A549 (cell line): ENCODE measurements around the gene UHRF1. TPM values are rescaled to one million over a fixed set of nuclear protein-coding genes. Genes with fewer than 3 reads are reported as not detected.

ENCODE experiments used
- ATAC-seq, 2 experiments: fragments of 200-7000 bp in 1 of 2; fragments of >200 bp in 1 of 2; cut with Nextera tagmentation in 1 of 2; cut with Tn5 transposase in 1 of 2; 3 replicates each; pipeline versions ENCODE4 v1.8.0 to v1.9.1; 2018 to 2020; ENCODE audit warnings: mild to moderate bottlenecking in 1 of 2, moderate library complexity in 1 of 2
- CTCF ChIA-PET: fragments of 300-600 bp; sonication (Branson Sonifier 250); formaldehyde crosslinking; extraction: SDS; loops from one replicate; lab custom pipeline; 2021; ENCODE audit warnings: antibody characterized with exemption, inconsistent platforms; lab: Yijun Ruan, JAX
- POLR2A ChIA-PET: fragments of 350-600 bp; formaldehyde crosslinking; extraction: SDS; loops from one replicate; lab custom pipeline; 2021; ENCODE audit warnings: antibody characterized with exemption, inconsistent platforms; lab: Yijun Ruan, JAX
- DNase-seq, 2 experiments: peaks; one replicate each; pipeline versions ENCODE4 v3.0.0 to v3.0.0-alpha.2; 2011 to 2016; ENCODE audit warnings: low read depth in 1 of 2, low spot score in 1 of 2
- FAIRE-seq: peaks from 2 replicates; lab custom pipeline; 2011; peaks lifted over from hg19 to GRCh38; lab: Jason Lieb, UNC
- H3K27ac ChIP-seq, 2 experiments: fragments of >200 bp; sonication (Bioruptor Twin); formaldehyde crosslinking; 3 replicates each; pipeline ENCODE4 v1.5.1; 2016 to 2017
- H3K4me1 ChIP-seq: fragments of >200 bp; sonication (Bioruptor Twin); formaldehyde crosslinking; 3 replicates; pipeline ENCODE4 v1.6.1; 2016
- H3K4me2 ChIP-seq: fragments of >200 bp; sonication (Bioruptor Twin); formaldehyde crosslinking; 3 replicates; pipeline ENCODE4 v1.6.1; 2016
- H3K4me3 ChIP-seq: fragments of >200 bp; sonication (Bioruptor Twin); formaldehyde crosslinking; 3 replicates; pipeline ENCODE4 v1.5.1; 2016
- H3K9me3 ChIP-seq: fragments of >200 bp; sonication (Bioruptor Twin); formaldehyde crosslinking; 3 replicates; pipeline ENCODE4 v1.6.1; 2016
- CEBPB ChIP-seq, 2 experiments: fragments of >200 bp in 1 of 2; sonication (Bioruptor Twin) in 1 of 2; formaldehyde crosslinking in 1 of 2; IDR thresholded peaks; 2 replicates each; pipeline ENCODE4 v1.6.1; 2012 to 2016
- E2F6 ChIP-seq: IDR thresholded peaks from 2 replicates; pipeline ENCODE4 v1.6.1; 2012; ENCODE audit warnings: low read depth, borderline replicate concordance
- FOSL2 ChIP-seq, 2 experiments: fragments of 450-650 bp in 1 of 2; fragments of >200 bp in 1 of 2; sonication (Bioruptor Twin) in 1 of 2; formaldehyde crosslinking; IDR thresholded peaks; 2 replicates each; pipeline versions ENCODE4 v1.5.0 to v1.6.1; 2016 to 2020; ENCODE audit warnings: mild to moderate bottlenecking in 1 of 2, moderate library complexity in 1 of 2
- FOXS1 ChIP-seq: fragments of 250-450 bp; sonication (Bioruptor Pico); IDR thresholded peaks from 2 replicates; pipeline ENCODE4 v1.5.0; 2020; ENCODE audit warnings: mild to moderate bottlenecking, moderate library complexity
- HDAC2 ChIP-seq: fragments of 200-600 bp; sonication (generic); IDR thresholded peaks from 2 replicates; pipeline ENCODE4 v1.6.1; 2016
- HES2 ChIP-seq: fragments of >200 bp; sonication (Bioruptor Twin); formaldehyde crosslinking; IDR thresholded peaks from 2 replicates; pipeline ENCODE4 v1.6.1; 2016
- MAFK ChIP-seq: fragments of 450-650 bp; IDR thresholded peaks from 2 replicates; pipeline ENCODE4 v1.6.1; 2014; ENCODE audit not compliant: partially characterized antibody
- MAZ ChIP-seq: fragments of 150-350 bp; IDR thresholded peaks from 2 replicates; pipeline ENCODE4 v1.6.1; 2014; ENCODE audit warnings: antibody characterized with exemption, low read depth, low read length, borderline replicate concordance
- MYC ChIP-seq: IDR thresholded peaks from 2 replicates; pipeline ENCODE4 v1.6.1; 2012; ENCODE audit warnings: mild to moderate bottlenecking, inconsistent platforms, low read length, improper control_type of control experiment, borderline replicate concordance
- POLR2AphosphoS2 ChIP-seq: conservative IDR thresholded peaks from 2 replicates; pipeline ENCODE4 v1.6.1; 2012; ENCODE audit warnings: low read length, improper control_type of control experiment, inconsistent platforms
- TP53 ChIP-seq: fragments of 250-450 bp; sonication (Bioruptor Pico); IDR thresholded peaks from 2 replicates; pipeline ENCODE4 v1.5.0; 2021; ENCODE audit warnings: mild to moderate bottlenecking, moderate library complexity
- WGBS: methylation state at CpG from one replicate; pipeline ENCODE4 v1.1.6; 2017; ENCODE audit errors: missing lambda C conversion rate; 5-methylcytosine and 5-hydroxymethylcytosine counted together
- polyA plus RNA-seq, 4 experiments: library from polyadenylated mRNA; depleted of rRNA in 3 of 4; stranded (reverse); fragments of >200 nt; fragmentation: RNase III in 1 of 4; extraction: RNeasy Plus Mini Kit Qiagen cat#74134 plus additional on column Dnase treatment in 1 of 4; gene quantifications; 2 replicates in 3 of 4; 3 replicates in 1 of 4; pipeline ENCODE4 v1.2.3, GENCODE V29; 2011 to 2017
- TF ChIP-seq, protein P1 (sequence below): fragments of 200-600 bp; sonication (generic); IDR thresholded peaks from 2 replicates; pipeline ENCODE4 v1.6.1; 2016; ENCODE audit warnings: antibody characterized with exemption, mild to moderate bottlenecking, moderate library complexity

Gene UHRF1
- polyA plus RNA-seq, 2 of the 4 experiments (the other 2 are of a cell fraction), result 7.2 to 52.3 TPM

GRCh38 chr19:4971816-4972495 lies 62.7 kb downstream of the UHRF1 start (continued):
- TF ChIP-seq E2F6, result no peak
- TF ChIP-seq CEBPB (IDR thresholded peaks at IDR 0.05), result no peak
- no peak for TF ChIP-seq MAZ
- no peak for TF ChIP-seq TP53 (CRISPR knock-in tag)
- no peak for TF ChIP-seq HES2
- TF ChIP-seq, protein P1, sequence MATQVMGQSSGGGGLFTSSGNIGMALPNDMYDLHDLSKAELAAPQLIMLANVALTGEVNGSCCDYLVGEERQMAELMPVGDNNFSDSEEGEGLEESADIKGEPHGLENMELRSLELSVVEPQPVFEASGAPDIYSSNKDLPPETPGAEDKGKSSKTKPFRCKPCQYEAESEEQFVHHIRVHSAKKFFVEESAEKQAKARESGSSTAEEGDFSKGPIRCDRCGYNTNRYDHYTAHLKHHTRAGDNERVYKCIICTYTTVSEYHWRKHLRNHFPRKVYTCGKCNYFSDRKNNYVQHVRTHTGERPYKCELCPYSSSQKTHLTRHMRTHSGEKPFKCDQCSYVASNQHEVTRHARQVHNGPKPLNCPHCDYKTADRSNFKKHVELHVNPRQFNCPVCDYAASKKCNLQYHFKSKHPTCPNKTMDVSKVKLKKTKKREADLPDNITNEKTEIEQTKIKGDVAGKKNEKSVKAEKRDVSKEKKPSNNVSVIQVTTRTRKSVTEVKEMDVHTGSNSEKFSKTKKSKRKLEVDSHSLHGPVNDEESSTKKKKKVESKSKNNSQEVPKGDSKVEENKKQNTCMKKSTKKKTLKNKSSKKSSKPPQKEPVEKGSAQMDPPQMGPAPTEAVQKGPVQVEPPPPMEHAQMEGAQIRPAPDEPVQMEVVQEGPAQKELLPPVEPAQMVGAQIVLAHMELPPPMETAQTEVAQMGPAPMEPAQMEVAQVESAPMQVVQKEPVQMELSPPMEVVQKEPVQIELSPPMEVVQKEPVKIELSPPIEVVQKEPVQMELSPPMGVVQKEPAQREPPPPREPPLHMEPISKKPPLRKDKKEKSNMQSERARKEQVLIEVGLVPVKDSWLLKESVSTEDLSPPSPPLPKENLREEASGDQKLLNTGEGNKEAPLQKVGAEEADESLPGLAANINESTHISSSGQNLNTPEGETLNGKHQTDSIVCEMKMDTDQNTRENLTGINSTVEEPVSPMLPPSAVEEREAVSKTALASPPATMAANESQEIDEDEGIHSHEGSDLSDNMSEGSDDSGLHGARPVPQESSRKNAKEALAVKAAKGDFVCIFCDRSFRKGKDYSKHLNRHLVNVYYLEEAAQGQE, result no peak
- TF ChIP-seq, all 56 proteins: peak for 0

- peak overlapping the region; percentile 100 for H3K4me2 ChIP-seq
- DNase-seq (peak in 1 of 2 experiments; percentile 32), FAIRE-seq (no peak), ATAC-seq (no peak)
- WGBS, result 53% methylated on average over 10 of the region's 12 CpGs
- no peak overlapping the region for H3K4me3 ChIP-seq
- POLR2A ChIA-PET, result no interaction called here
- H3K9me3 ChIP-seq, result no peaks in the 10 kb centered on the region
- peaks cover 55% of the 10 kb centered on the region for H3K4me1 ChIP-seq
- CTCF ChIA-PET, result interaction anchor here (1.0 to 1.9 kb wide), 5 partner anchors 13 to 165 kb away, joined by 3 to 10 read pairs (median 4); no protein-coding TSS in a partner anchor
- H3K27ac ChIP-seq, result peak overlapping the region; percentile 70 to 95
- TF ChIP-seq HDAC2 (no peak), MAFK (no peak), FOSL2 (IDR thresholded peaks at IDR 0.05) (no peak), FOSL2 (CRISPR knock-in tag; IDR thresholded peaks at IDR 0.05) (0 out of 2 replicates have a peak, but pooled peaks have one; percentile 37), FOXS1 (CRISPR knock-in tag) (no peak), POLR2AphosphoS2 (no peak), MYC (no peak)
- TF ChIP-seq, protein P1, result no peak
Measured at GRCh38 chr19:4972509-4973230, 63.4 kb downstream of the UHRF1 start.
